HepG2 (cell line): ENCODE measurements around the gene RNF114.

ENCODE experiments used
- FOSL2 ChIP-seq: sonication (generic); formaldehyde crosslinking; IDR thresholded peaks from 2 replicates; pipeline ENCODE4 v1.4.0; 2020; ENCODE audit warnings: missing genetic modification reagents
- ISL2 ChIP-seq: sonication (generic); formaldehyde crosslinking; IDR thresholded peaks from 2 replicates; pipeline ENCODE4 v1.5.0; 2020; ENCODE audit warnings: missing genetic modification reagents
- MAFK ChIP-seq, 2 experiments: IDR thresholded peaks in 1 of 2; conservative IDR thresholded peaks in 1 of 2; 2 replicates each; pipeline ENCODE4 v1.6.1; 2011; ENCODE audit warnings: improper control_type of control experiment in 2 of 2, low read length in 2 of 2
- PHF20 ChIP-seq: sonication (generic); formaldehyde crosslinking; IDR thresholded peaks from 2 replicates; pipeline ENCODE4 v1.5.0; 2020; ENCODE audit warnings: mild to moderate bottlenecking, missing genetic modification reagents
- RAD21 ChIP-seq: fragments of 450-650 bp; formaldehyde crosslinking; IDR thresholded peaks from 2 replicates; pipeline ENCODE4 v1.5.0; 2020; ENCODE audit warnings: mild to moderate bottlenecking
- SIN3A ChIP-seq: IDR thresholded peaks from 2 replicates; pipeline ENCODE4 v1.6.1; 2011; ENCODE audit warnings: low read depth, mild to moderate bottlenecking, control low read depth, low read length, borderline replicate concordance
- TCF7 ChIP-seq: sonication (generic); IDR thresholded peaks from 2 replicates; pipeline ENCODE4 v1.6.1; 2016; ENCODE audit warnings: antibody characterized with exemption, low read depth
- ZBTB7A ChIP-seq: sonication (generic); formaldehyde crosslinking; IDR thresholded peaks from 2 replicates; pipeline ENCODE4 v1.8.0; 2022; ENCODE audit warnings: mild to moderate bottlenecking, missing genetic modification reagents
- ZNF460 ChIP-seq: sonication (generic); formaldehyde crosslinking; IDR thresholded peaks from 2 replicates; pipeline ENCODE4 v1.5.1; 2020; ENCODE audit warnings: missing genetic modification reagents, mild to moderate bottlenecking, borderline replicate concordance
- ZNF746 ChIP-seq: sonication (generic); formaldehyde crosslinking; IDR thresholded peaks from 2 replicates; pipeline ENCODE4 v1.8.0; 2022; ENCODE audit warnings: mild to moderate bottlenecking, missing genetic modification reagents
- TF ChIP-seq, protein P1 (sequence below): IDR thresholded peaks from 2 replicates; pipeline ENCODE4 v1.6.1; 2016; ENCODE audit warnings: low read depth, missing genetic modification reagents, missing compliant biosample characterization
- TF ChIP-seq, protein P2 (sequence below): sonication (generic); formaldehyde crosslinking; IDR thresholded peaks from 2 replicates; pipeline ENCODE4 v1.5.0; 2020; ENCODE audit warnings: mild to moderate bottlenecking, missing genetic modification reagents, moderate library complexity

DNA sequence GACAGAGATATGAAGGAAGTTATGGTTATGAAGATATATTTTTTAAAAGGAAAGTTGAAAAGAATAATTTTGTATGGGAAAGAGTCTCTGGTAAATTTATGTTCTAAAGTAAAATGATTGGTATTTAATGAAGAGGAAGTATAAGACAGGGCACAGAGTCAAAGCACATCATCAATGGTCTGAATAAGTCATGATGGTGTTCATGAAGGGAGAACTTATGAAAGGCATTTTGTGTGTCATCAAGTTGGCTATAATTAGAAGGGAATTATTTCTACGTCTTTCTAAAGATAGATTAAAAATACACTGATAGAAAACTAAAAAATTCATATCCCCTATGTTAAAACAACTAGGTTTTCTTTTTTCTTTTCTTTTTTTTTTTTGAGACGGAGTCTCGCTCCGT lies 25.2 kb downstream of the RNF114 start:
- TF ChIP-seq FOSL2 (CRISPR knock-in tag), result no peak
- no peak for TF ChIP-seq ZNF746
- no peak for TF ChIP-seq TCF7
- no peak for TF ChIP-seq ZNF460 (CRISPR knock-in tag)
- TF ChIP-seq, protein P1, sequence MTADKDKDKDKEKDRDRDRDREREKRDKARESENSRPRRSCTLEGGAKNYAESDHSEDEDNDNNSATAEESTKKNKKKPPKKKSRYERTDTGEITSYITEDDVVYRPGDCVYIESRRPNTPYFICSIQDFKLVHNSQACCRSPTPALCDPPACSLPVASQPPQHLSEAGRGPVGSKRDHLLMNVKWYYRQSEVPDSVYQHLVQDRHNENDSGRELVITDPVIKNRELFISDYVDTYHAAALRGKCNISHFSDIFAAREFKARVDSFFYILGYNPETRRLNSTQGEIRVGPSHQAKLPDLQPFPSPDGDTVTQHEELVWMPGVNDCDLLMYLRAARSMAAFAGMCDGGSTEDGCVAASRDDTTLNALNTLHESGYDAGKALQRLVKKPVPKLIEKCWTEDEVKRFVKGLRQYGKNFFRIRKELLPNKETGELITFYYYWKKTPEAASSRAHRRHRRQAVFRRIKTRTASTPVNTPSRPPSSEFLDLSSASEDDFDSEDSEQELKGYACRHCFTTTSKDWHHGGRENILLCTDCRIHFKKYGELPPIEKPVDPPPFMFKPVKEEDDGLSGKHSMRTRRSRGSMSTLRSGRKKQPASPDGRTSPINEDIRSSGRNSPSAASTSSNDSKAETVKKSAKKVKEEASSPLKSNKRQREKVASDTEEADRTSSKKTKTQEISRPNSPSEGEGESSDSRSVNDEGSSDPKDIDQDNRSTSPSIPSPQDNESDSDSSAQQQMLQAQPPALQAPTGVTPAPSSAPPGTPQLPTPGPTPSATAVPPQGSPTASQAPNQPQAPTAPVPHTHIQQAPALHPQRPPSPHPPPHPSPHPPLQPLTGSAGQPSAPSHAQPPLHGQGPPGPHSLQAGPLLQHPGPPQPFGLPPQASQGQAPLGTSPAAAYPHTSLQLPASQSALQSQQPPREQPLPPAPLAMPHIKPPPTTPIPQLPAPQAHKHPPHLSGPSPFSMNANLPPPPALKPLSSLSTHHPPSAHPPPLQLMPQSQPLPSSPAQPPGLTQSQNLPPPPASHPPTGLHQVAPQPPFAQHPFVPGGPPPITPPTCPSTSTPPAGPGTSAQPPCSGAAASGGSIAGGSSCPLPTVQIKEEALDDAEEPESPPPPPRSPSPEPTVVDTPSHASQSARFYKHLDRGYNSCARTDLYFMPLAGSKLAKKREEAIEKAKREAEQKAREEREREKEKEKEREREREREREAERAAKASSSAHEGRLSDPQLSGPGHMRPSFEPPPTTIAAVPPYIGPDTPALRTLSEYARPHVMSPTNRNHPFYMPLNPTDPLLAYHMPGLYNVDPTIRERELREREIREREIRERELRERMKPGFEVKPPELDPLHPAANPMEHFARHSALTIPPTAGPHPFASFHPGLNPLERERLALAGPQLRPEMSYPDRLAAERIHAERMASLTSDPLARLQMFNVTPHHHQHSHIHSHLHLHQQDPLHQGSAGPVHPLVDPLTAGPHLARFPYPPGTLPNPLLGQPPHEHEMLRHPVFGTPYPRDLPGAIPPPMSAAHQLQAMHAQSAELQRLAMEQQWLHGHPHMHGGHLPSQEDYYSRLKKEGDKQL (CRISPR knock-in tag), result no peak
- no peak for TF ChIP-seq MAFK (conservative IDR thresholded peaks at IDR 0.05 in 1 of 2, IDR thresholded peaks at IDR 0.05 in 1 of 2; ENCODE audit: low read length in 2 of 2)
- TF ChIP-seq ISL2, result no peak
- no peak for TF ChIP-seq ZBTB7A
- TF ChIP-seq, protein P2, sequence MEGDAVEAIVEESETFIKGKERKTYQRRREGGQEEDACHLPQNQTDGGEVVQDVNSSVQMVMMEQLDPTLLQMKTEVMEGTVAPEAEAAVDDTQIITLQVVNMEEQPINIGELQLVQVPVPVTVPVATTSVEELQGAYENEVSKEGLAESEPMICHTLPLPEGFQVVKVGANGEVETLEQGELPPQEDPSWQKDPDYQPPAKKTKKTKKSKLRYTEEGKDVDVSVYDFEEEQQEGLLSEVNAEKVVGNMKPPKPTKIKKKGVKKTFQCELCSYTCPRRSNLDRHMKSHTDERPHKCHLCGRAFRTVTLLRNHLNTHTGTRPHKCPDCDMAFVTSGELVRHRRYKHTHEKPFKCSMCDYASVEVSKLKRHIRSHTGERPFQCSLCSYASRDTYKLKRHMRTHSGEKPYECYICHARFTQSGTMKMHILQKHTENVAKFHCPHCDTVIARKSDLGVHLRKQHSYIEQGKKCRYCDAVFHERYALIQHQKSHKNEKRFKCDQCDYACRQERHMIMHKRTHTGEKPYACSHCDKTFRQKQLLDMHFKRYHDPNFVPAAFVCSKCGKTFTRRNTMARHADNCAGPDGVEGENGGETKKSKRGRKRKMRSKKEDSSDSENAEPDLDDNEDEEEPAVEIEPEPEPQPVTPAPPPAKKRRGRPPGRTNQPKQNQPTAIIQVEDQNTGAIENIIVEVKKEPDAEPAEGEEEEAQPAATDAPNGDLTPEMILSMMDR (CRISPR knock-in tag), result no peak
- no peak for TF ChIP-seq SIN3A
- TF ChIP-seq RAD21 (CRISPR knock-in tag), result no peak
- no peak for TF ChIP-seq PHF20
